HEK293 (cell line): ENCODE data around the gene CLCN1.
A peak's percentile ranks its signal among the peaks of the same experiment; 100 is the strongest.

Source experiments
- MEIS1 ChIP-seq: sonication (generic); formaldehyde crosslinking; IDR thresholded peaks from 2 replicates; pipeline ENCODE4 v1.8.1; 2022; ENCODE audit warnings: missing genetic modification reagents, mild to moderate bottlenecking, borderline replicate concordance
- PATZ1 ChIP-seq: fragments of 450-650 bp; formaldehyde crosslinking; IDR thresholded peaks from 2 replicates; pipeline ENCODE4 v1.5.1; 2016; ENCODE audit warnings: missing biosample characterization, missing genetic modification characterization
- SETDB1 ChIP-seq: IDR thresholded peaks from one replicate; pipeline ENCODE4 v1.6.1; 2017; ENCODE audit warnings: mild to moderate bottlenecking, low read length, moderate library complexity, mixed read lengths; ENCODE audit not compliant: insufficient read length
- ZBTB8A ChIP-seq: fragments of 450-650 bp; formaldehyde crosslinking; IDR thresholded peaks from 2 replicates; pipeline ENCODE4 v1.5.1; 2016; ENCODE audit warnings: missing biosample characterization, missing genetic modification characterization
- ZFHX2 ChIP-seq: fragments of 450-650 bp; formaldehyde crosslinking; conservative IDR thresholded peaks from 2 replicates; pipeline ENCODE4 v1.5.1; 2016; ENCODE audit warnings: missing biosample characterization, missing genetic modification characterization
- ZFP37 ChIP-seq: fragments of 450-650 bp; formaldehyde crosslinking; IDR thresholded peaks from 2 replicates; pipeline ENCODE4 v1.5.1; 2016; ENCODE audit warnings: missing biosample characterization, missing genetic modification characterization
- ZIC2 ChIP-seq: fragments of 450-650 bp; formaldehyde crosslinking; IDR thresholded peaks from 2 replicates; pipeline ENCODE4 v1.5.1; 2016; ENCODE audit warnings: missing biosample characterization, missing genetic modification characterization
- ZNF10 ChIP-seq: fragments of 450-650 bp; formaldehyde crosslinking; IDR thresholded peaks from 2 replicates; pipeline ENCODE4 v1.5.1; 2017; ENCODE audit warnings: missing biosample characterization, missing genetic modification characterization
- ZNF24 ChIP-seq: fragments of 450-650 bp; formaldehyde crosslinking; IDR thresholded peaks from 2 replicates; pipeline ENCODE4 v1.5.1; 2016; ENCODE audit warnings: missing biosample characterization, missing genetic modification characterization
- ZNF335 ChIP-seq: fragments of 450-650 bp; formaldehyde crosslinking; conservative IDR thresholded peaks from 2 replicates; pipeline ENCODE4 v1.5.1; 2016; ENCODE audit warnings: missing biosample characterization, missing genetic modification characterization
- ZNF433 ChIP-seq: fragments of 450-650 bp; formaldehyde crosslinking; IDR thresholded peaks from 2 replicates; pipeline ENCODE4 v1.5.1; 2016; ENCODE audit warnings: missing biosample characterization, missing genetic modification characterization, low read depth
- ZNF48 ChIP-seq: fragments of 450-650 bp; formaldehyde crosslinking; IDR thresholded peaks from 2 replicates; pipeline ENCODE4 v1.5.1; 2016; ENCODE audit warnings: missing biosample characterization, missing genetic modification characterization
- ZNF623 ChIP-seq: fragments of 450-650 bp; formaldehyde crosslinking; IDR thresholded peaks from 2 replicates; pipeline ENCODE4 v1.5.1; 2016; ENCODE audit warnings: missing biosample characterization, missing genetic modification characterization
- ZNF777 ChIP-seq: fragments of 450-650 bp; formaldehyde crosslinking; IDR thresholded peaks from 2 replicates; pipeline ENCODE4 v1.5.1; 2017; ENCODE audit warnings: missing biosample characterization, missing genetic modification characterization, borderline replicate concordance
- ZNF843 ChIP-seq: fragments of 450-650 bp; formaldehyde crosslinking; IDR thresholded peaks from 2 replicates; pipeline ENCODE4 v1.5.1; 2016; ENCODE audit warnings: missing biosample characterization, missing genetic modification characterization
- ZXDB ChIP-seq: fragments of 450-650 bp; formaldehyde crosslinking; IDR thresholded peaks from 2 replicates; pipeline ENCODE4 v1.5.1; 2016; ENCODE audit warnings: missing biosample characterization, missing genetic modification characterization
- TF ChIP-seq, protein P1 (sequence below): fragments of 450-650 bp; formaldehyde crosslinking; IDR thresholded peaks from 2 replicates; pipeline ENCODE4 v1.5.1; 2016; ENCODE audit warnings: missing biosample characterization, missing genetic modification characterization
- TF ChIP-seq, protein P2 (sequence below): fragments of 450-650 bp; formaldehyde crosslinking; IDR thresholded peaks from 2 replicates; pipeline ENCODE4 v1.5.1; 2016; ENCODE audit warnings: missing biosample characterization, missing genetic modification characterization
- TF ChIP-seq, protein P3 (sequence below): fragments of 450-650 bp; formaldehyde crosslinking; IDR thresholded peaks from 2 replicates; pipeline ENCODE4 v1.5.1; 2017; ENCODE audit warnings: missing biosample characterization, missing genetic modification characterization
- TF ChIP-seq, protein P4 (sequence below): fragments of 450-650 bp; formaldehyde crosslinking; IDR thresholded peaks from 2 replicates; pipeline ENCODE4 v1.5.1; 2016; ENCODE audit warnings: missing biosample characterization, missing genetic modification characterization
- TF ChIP-seq, protein P5 (sequence below): fragments of 450-650 bp; formaldehyde crosslinking; IDR thresholded peaks from 2 replicates; pipeline ENCODE4 v1.5.1; 2016; ENCODE audit warnings: missing biosample characterization, missing genetic modification characterization
- TF ChIP-seq, protein P6 (sequence below): fragments of 450-650 bp; formaldehyde crosslinking; IDR thresholded peaks from 2 replicates; pipeline ENCODE4 v1.5.1; 2016; ENCODE audit warnings: missing biosample characterization, missing genetic modification characterization, low read depth
- TF ChIP-seq, protein P7 (sequence below): fragments of 450-650 bp; formaldehyde crosslinking; IDR thresholded peaks from 2 replicates; pipeline ENCODE4 v1.5.1; 2016; ENCODE audit warnings: missing biosample characterization, missing genetic modification characterization

CLCN1 gene

DNA sequence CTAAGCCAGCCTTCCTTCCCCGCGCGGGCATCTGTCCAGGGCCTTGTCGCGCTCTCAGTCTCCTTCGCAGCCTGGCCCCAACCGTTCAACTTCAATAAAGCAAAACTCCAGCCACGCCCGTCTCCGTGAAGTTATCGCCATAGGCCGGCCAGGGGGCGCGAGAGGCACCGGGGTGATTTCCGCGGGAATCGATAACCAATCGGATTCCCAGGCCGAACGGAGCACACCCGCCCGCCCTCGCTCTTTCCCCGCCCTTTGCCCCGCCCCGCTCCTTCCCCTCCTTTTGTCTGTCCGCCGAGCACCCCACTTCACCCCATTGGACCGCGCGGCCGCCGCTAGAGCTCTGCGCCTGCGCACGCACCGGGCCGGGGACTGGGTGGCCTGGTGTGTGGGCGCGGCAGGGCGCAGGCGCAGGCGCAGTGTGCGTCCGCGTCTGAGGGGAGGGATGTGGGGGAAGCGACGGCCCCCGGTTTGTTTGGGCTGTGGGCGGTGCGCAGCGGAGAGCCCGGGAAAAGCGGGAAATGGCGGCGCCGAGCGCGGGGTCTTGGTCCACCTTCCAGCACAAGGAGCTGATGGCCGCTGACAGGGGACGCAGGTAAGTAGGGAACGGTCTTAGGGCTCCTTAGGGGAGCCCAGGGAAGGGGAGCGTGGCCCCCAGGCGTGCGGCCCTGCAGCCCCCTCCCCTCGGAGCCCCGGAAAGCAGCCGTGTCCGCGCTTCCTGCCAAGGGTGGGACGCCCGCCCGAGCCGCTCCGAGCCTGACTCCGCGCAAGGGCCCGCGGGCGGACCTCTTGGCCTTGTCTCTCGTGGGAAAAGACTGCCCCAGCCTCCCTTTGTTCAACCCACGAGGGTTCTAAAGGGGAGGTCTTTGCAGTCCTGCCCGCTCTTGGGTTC lies 27.7 kb upstream of the CLCN1 start, which contains the start of gene CASP2 (continued):
- TF ChIP-seq ZNF843 (tag by site-specific recombination), result peak; percentile 9; the same call in 1 of the 2 replicates
- TF ChIP-seq, protein P1, sequence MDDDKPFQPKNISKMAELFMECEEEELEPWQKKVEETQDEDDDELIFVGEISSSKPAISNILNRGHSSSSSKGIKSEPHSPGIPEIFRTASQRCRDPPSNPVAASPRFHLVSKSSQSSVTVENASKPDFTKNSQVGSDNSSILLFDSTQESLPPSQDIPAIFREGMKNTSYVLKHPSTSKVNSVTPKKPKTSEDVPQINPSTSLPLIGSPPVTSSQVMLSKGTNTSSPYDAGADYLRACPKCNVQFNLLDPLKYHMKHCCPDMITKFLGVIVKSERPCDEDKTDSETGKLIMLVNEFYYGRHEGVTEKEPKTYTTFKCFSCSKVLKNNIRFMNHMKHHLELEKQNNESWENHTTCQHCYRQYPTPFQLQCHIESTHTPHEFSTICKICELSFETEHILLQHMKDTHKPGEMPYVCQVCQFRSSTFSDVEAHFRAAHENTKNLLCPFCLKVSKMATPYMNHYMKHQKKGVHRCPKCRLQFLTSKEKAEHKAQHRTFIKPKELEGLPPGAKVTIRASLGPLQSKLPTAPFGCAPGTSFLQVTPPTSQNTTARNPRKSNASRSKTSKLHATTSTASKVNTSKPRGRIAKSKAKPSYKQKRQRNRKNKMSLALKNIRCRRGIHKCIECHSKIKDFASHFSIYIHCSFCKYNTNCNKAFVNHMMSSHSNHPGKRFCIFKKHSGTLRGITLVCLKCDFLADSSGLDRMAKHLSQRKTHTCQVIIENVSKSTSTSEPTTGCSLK (tag by site-specific recombination), result no peak
- TF ChIP-seq ZNF433 (tag by site-specific recombination), result no peak
- TF ChIP-seq SETDB1, result peak; percentile 84
- peak; percentile 55 for TF ChIP-seq ZNF335 (tag by site-specific recombination)
- TF ChIP-seq PATZ1 (tag by site-specific recombination), result peak; percentile 99
- TF ChIP-seq, protein P2, sequence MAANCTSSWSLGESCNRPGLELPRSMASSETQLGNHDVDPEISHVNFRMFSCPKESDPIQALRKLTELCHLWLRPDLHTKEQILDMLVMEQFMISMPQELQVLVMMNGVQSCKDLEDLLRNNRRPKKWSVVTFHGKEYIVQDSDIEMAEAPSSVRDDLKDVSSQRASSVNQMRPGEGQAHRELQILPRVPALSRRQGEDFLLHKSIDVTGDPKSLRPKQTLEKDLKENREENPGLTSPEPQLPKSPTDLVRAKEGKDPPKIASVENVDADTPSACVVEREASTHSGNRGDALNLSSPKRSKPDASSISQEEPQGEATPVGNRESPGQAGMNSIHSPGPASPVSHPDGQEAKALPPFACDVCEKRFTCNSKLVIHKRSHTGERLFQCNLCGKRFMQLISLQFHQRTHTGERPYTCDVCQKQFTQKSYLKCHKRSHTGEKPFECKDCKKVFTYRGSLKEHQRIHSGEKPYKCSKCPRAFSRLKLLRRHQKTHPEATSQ (tag by site-specific recombination), result 0 out of 2 replicates have a peak, but pooled peaks have one; percentile 30
- TF ChIP-seq ZNF10 (tag by site-specific recombination), result no peak
- TF ChIP-seq, protein P3, sequence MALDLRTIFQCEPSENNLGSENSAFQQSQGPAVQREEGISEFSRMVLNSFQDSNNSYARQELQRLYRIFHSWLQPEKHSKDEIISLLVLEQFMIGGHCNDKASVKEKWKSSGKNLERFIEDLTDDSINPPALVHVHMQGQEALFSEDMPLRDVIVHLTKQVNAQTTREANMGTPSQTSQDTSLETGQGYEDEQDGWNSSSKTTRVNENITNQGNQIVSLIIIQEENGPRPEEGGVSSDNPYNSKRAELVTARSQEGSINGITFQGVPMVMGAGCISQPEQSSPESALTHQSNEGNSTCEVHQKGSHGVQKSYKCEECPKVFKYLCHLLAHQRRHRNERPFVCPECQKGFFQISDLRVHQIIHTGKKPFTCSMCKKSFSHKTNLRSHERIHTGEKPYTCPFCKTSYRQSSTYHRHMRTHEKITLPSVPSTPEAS, result no peak
- TF ChIP-seq, protein P4, sequence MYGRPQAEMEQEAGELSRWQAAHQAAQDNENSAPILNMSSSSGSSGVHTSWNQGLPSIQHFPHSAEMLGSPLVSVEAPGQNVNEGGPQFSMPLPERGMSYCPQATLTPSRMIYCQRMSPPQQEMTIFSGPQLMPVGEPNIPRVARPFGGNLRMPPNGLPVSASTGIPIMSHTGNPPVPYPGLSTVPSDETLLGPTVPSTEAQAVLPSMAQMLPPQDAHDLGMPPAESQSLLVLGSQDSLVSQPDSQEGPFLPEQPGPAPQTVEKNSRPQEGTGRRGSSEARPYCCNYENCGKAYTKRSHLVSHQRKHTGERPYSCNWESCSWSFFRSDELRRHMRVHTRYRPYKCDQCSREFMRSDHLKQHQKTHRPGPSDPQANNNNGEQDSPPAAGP (tag by site-specific recombination), result peak; percentile 59; the same call in 1 of the 2 replicates
- peak; percentile 65 for TF ChIP-seq ZBTB8A (tag by site-specific recombination)
- TF ChIP-seq ZNF48, result no peak
- TF ChIP-seq, protein P5, sequence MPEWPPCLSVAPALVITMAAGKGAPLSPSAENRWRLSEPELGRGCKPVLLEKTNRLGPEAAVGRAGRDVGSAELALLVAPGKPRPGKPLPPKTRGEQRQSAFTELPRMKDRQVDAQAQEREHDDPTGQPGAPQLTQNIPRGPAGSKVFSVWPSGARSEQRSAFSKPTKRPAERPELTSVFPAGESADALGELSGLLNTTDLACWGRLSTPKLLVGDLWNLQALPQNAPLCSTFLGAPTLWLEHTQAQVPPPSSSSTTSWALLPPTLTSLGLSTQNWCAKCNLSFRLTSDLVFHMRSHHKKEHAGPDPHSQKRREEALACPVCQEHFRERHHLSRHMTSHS (tag by site-specific recombination), result no peak
- TF ChIP-seq, protein P6, sequence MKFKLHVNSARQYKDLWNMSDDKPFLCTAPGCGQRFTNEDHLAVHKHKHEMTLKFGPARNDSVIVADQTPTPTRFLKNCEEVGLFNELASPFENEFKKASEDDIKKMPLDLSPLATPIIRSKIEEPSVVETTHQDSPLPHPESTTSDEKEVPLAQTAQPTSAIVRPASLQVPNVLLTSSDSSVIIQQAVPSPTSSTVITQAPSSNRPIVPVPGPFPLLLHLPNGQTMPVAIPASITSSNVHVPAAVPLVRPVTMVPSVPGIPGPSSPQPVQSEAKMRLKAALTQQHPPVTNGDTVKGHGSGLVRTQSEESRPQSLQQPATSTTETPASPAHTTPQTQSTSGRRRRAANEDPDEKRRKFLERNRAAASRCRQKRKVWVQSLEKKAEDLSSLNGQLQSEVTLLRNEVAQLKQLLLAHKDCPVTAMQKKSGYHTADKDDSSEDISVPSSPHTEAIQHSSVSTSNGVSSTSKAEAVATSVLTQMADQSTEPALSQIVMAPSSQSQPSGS (tag by site-specific recombination), result no peak
- TF ChIP-seq ZXDB (tag by site-specific recombination), result peak; percentile 65
- TF ChIP-seq ZIC2 (tag by site-specific recombination), result peak; percentile 64; the same call in 1 of the 2 replicates
- TF ChIP-seq, protein P7, sequence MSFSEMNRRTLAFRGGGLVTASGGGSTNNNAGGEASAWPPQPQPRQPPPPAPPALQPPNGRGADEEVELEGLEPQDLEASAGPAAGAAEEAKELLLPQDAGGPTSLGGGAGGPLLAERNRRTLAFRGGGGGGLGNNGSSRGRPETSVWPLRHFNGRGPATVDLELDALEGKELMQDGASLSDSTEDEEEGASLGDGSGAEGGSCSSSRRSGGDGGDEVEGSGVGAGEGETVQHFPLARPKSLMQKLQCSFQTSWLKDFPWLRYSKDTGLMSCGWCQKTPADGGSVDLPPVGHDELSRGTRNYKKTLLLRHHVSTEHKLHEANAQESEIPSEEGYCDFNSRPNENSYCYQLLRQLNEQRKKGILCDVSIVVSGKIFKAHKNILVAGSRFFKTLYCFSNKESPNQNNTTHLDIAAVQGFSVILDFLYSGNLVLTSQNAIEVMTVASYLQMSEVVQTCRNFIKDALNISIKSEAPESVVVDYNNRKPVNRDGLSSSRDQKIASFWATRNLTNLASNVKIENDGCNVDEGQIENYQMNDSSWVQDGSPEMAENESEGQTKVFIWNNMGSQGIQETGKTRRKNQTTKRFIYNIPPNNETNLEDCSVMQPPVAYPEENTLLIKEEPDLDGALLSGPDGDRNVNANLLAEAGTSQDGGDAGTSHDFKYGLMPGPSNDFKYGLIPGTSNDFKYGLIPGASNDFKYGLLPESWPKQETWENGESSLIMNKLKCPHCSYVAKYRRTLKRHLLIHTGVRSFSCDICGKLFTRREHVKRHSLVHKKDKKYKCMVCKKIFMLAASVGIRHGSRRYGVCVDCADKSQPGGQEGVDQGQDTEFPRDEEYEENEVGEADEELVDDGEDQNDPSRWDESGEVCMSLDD (tag by site-specific recombination), result peak; percentile 97
- TF ChIP-seq ZNF24 (tag by site-specific recombination), result peak; percentile 33; the same call in 1 of the 2 replicates
- peak; percentile 97 for TF ChIP-seq ZFHX2 (tag by site-specific recombination)
- TF ChIP-seq ZFP37 (tag by site-specific recombination), result peak; percentile 82
- TF ChIP-seq ZNF623 (tag by site-specific recombination), result no peak
- TF ChIP-seq ZNF777 (tag by site-specific recombination), result peak; percentile 40; the same call in 1 of the 2 replicates
- TF ChIP-seq MEIS1, result no peak
